GM21576 (cell line): ENCODE measurements around the gene ICA1.
A peak's percentile ranks its signal among the peaks of the same experiment; 100 is the strongest.

ENCODE experiments used
- ATAC-seq: cut with Tn5 transposase; IDR thresholded peaks from one replicate; pipeline ENCODE4 v1.9.1; 2021; ENCODE audit warnings: mild to moderate bottlenecking, moderate library complexity; ENCODE audit not compliant: unreplicated experiment

ICA1 gene

DNA sequence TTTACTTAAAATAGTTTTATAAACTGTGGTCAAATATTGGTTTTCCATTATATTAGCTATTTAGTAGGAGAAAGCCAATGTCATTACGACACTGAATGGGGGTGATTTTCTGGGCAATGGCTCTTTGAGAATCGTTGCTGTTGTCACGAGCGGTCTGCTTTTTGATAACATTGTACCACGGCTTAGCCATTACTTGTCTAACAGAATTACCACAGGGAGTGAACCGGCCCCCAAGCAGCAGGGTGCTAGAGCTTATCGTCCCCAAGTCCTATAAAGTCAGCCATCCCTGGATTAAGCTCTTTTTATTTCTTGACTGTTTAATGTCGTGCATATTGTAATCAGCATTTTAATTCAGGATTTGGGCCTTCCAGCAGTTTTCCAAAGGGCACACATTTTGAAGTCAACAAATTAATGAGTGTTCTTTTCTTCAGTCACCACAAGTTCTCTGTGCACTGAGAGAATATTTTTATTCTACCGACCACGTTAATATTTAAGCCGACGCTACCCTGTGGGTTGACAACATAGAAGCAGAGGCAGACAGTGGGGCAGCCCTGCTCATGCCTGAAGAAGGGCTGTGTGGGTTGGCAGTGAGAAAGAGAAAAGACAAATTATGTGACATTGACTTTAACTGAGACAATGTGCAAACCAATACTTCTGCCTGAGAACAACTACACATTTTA lies 125.8 kb downstream of the ICA1 start:
- ATAC-seq = no peak

- no peak for ATAC-seq
Observed at GRCh38 chr7:8135417-8135816, 126.5 kb downstream of the ICA1 start.

DNA sequence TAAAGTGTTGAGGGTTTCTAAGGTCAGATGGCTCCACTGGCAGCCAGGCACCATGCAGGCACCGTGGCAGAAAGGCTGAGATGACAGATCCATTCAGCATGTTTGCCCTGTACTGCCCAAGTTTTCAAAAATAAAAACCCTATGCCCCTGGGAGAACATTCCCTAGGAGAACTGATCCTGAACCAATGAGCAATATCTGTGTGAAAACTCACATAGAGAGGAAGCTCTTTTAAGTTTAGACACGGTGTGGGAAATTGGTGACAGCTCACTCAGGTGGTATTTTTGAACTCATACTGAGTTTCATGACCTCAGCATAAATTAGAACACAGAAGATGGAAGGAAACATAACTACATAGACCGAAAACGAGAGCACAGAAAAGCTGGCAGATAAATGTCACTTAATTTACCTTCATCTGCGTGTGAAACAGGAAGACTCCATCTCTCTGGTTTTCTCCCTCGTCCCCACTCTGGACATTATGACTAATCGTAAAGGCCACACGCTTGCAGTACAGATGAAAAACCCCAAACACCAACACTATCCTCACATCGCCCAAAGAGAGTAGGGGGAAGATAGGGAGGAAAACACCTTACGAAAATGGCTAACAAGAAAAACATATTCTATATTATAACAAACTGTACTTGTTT lies 127.8 kb downstream of the ICA1 start:
- ATAC-seq = peak; percentile 62

DNA sequence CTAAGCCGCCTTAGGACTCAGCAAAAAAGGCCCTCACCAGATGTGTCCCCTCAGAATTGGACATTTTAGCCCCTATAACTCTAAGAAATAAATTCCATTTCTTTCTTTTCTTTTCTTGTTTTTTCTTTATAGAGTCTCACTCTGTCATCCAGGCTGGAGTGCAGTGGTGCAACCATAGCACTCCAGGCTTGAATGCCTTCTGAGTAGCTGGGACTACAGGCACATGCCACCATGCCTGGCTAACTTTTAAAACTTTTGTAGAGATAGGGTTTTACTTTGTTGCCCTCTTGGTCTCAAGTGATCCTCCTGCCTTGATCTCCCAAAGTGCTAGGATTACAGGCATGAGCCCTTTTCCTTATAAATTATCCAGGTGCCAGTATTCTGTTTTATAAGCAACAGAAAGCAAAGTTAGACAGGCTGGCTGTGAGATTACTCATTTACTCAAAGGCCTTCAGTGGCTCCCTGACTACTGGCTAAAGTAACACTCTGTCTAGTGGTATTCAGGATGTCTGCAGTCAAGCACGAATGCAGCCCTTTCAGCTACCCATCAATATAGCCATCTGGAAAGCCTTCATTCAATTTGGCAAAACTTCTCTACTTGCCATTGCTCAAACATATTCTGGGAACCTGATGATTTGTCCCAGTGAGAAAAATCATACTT lies 128.6 kb downstream of the ICA1 start:
- ATAC-seq = peak; percentile 23

GRCh38 chr7:8131694-8132605 lies 130.0 kb downstream of the ICA1 start:
- ATAC-seq = peak; percentile 61

DNA sequence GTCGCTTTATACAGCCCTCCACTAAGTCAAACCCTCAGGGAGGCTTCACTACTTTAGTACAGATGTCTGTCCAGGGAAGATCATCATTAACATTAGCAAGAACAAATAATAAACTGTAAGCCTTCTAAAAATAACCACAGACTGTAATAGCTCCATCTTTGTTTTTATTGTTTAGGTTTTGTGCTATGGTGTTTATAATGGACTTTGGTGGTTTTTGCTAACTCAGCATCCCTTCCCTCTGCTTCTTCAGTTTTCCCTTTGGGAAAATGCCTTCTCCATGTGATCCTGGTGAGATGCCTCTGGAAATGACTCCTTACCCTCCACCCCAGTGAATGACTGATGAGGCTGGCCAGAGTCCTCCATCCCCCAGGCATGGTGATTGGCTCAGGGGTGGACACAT lies 131.3 kb downstream of the ICA1 start:
- no peak for ATAC-seq

GRCh38 chr7:8129318-8129659 lies 132.7 kb downstream of the ICA1 start:
- ATAC-seq = no peak

DNA sequence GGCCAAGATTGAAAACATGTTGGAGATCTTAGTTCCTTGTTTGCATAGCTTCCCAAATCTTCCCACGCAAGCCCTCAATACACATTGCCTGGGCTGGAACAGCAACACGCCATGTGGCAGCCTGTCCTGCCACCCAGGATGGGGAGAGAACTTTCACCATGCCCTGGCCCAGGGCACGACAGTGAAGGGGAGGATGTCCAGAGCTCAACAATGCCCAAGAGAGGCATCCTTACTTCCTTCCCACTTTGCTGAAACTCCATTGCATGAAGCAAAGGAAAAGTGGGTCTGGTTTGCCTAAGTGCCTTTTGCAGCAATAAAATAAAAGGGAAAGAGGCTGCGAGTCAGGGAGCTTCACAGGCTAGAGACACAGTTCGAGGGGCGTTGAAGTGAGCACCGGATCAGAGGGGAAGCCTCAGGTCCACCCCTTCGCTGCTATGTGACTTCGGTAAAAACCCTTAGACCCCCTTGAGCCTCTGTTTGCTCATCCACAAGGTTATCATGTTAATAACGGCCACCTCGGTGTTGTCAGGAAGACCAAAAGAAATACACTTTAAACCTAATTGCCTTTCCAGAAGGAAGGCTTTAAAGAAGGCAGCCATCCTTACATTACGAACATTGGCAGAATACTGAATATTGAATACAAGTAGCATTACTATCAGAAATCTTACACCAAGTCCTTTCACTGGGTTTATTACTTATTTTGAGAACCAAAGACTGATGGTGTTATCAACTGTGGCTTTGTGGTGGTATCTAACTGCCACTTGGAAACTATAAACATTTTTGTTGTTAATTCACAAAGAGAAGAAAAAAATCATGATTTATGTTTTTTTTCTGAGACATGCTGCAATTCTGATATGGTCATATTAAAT lies 133.3 kb downstream of the ICA1 start:
- no peak for ATAC-seq

DNA sequence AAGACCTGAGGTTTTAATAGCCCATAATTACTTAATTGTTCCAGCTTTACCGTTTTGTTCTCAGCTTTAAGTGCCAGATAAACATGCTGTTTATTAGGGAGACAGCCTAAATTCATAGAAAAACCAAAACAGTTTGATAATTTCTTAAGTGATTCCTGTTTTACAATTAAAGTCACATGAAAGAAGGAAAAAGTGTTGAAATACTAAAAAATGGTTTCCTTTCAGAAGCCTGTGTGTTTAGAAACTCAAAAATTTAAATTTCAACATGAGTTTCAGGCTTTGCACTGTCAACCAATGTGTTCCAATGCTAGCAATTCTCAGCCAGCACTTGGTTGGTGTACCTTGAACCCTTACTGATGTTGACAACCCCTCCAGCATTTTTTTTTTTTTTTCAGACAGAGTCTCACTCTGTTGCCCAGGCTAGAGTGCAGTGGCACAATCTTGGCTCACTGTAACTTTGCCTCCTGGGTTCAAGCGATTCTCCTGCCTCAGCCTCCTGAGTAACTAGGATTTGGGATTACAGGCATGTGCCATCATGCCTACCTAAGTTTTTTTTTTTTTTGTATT lies 135.3 kb downstream of the ICA1 start:
- ATAC-seq = no peak

GRCh38 chr7:8125680-8126444 lies 136.1 kb downstream of the ICA1 start:
- ATAC-seq = peak; percentile 75

DNA sequence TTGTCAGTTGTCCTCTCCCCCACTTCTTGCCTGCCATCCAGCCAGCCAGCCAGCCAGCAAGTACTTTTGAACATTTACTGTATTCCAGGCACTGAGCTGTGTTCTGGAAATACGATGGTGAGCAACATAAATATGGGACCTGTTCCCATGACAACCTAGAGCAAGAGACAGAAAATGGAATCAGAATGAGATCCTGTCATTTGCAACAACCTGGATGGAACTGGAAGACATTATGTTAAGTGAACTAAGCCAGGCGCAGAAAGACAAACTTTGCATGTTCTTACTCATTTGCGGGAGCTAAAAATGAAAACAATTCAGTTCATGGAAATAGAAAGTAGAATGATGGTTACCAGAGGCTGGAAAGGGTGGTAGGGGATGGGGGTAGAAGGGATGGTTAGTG lies 140.7 kb downstream of the ICA1 start:
- ATAC-seq = no peak

- no peak for ATAC-seq
Observed at GRCh38 chr7:8120390-8121058, 141.4 kb downstream of the ICA1 start.

DNA sequence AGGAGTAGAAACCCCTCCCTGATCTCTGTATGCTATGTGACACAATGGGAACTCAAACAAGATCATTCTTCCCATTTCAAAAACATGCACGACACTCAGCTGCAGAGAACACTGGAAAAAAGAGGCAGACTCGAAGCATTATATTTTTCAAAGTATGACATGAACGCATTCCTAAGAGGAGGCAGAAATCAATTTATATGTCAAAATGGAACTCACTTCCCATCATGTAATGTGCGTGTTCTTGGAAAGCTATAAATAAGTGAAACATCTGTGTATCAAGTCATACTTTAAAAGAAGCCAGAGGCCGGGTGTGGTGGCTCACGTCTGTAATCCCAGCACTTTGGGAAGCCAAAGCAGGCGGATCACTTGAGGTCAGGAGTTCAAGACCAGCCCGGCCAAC lies 142.7 kb downstream of the ICA1 start:
- ATAC-seq = no peak

DNA sequence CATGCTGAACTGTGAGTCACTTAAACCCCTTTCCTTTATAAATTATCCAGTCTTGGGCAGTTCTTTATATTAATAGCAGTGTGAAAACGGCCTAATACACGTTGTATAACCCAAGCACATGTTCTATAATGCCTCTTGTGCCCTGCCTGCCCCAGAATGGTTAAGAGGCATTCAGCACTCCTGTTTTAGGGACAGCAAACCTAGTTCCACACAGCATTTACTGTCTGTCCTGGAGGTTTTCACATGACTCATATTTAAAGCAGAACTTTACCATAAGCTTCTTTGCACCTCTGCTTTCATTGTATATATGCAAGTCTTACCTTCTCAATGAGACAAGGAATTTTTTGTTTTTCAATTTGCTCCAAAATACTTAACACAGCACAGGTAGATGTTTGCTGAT lies 144.8 kb downstream of the ICA1 start:
- no peak for ATAC-seq

GRCh38 chr7:8115547-8116402 lies 146.2 kb downstream of the ICA1 start:
- ATAC-seq = peak; percentile 93

DNA sequence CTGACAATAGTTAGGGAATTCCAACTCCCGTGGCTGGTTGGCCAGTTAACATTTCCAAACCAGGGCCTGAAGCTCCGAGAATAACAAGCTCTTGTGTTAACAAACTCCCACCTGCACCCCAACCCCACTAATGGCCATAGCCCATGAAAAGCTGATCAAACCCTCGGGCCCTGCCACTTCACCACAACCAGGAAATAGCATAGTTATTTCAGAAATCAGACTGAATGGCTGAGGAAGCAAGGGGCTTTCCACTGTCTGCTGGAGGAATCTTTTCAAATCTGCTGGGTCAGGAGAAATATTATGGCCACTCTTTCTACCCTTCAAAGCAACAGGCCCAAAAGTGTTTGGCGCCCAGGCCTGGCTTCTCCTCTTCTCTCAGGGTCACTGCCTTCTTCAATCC lies 147.8 kb downstream of the ICA1 start:
- ATAC-seq = no peak

DNA sequence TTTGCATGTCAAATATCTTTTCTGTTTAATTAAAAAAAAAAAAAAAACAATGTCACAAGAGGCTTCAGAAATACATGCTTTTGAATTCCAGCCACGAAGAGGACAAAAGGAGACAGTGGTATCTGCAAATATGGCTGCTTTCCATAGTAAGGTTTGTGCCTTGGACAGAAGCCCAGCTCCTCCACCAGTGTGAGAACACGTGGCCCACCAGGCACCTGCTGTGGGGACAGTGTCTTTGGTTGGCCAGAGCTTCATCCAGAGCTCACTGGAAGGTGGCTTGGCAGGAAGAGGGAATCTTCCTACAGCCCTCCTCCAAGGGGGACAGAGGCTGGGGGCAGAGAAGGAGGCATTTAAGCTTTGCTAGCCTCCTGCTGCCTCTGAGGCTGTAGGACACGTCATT lies 148.8 kb downstream of the ICA1 start:
- ATAC-seq = no peak

- ATAC-seq = no peak
Observed at GRCh38 chr7:8112685-8113084, 149.3 kb downstream of the ICA1 start.
